ENCODE results near the gene HIPK1. TPM values are rescaled to one million over a fixed set of nuclear protein-coding genes. Genes with fewer than 3 reads are reported as not detected.

The HIPK1 gene
- total RNA-seq, 1 donor from 2014 or later: 52.2 TPM

DNA sequence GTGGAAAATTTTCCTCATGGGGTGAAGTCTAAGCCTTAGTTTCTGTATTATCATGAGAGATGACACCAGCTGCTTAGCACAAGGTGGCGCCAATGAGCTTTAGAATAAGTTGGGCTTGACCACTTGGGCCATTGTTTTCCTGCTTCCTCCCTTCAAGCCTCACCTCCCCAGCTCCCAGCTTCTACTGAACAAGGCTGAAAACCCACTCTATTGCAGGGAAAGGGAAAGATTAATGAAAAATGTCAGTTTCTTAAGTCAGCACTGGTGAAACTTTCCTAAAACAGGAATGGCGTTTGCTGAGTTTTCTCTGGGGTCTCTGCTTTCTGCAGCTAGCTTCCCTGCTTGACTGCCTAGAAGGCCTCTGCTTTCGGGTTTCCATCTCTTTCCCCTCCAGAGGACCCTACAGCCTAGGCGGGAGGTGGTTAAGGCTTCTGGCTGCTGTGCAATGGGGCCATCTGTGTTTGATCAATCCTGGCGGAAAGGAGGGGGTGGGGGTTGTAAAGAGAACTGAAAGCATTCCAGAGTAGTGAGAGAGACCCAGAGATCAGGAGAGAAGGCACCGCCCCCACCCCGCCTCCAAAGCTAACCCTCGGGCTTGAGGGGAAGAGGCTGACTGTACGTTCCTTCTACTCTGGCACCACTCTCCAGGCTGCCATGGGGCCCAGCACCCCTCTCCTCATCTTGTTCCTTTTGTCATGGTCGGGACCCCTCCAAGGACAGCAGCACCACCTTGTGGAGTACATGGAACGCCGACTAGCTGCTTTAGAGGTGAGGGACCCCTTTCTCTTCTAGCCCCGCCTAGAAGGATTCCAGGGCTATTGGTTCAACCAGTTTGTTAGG, 50.0 kb downstream of the HIPK1 start, which contains the start of gene OLFML3:
Gene OLFML3 (plus strand): TSS at position 612 of the 840 bp plus-strand sequence. CDS start 43 bp downstream, at position 655.
- peak; percentile 80 for DNase-seq
- intact Hi-C loops (cut with micrococcal nuclease): loop anchor here (5.0 kb wide), 1 partner anchor 303 kb away; no protein-coding TSS in a partner anchor
- Histone ChIP-seq H3K36me3 (peaks cover 12% of the 10 kb centered on the region), H3K4me1 (peaks cover 59% of the 10 kb centered on the region), H3K4me3 (peak within 1 kb of the TSS; percentile 50), H3K27me3 (ENCODE audit: low read depth) (no peaks in the 10 kb centered on the region), H3K27ac (replicated peaks) (peak within 1 kb of the TSS; percentile 76), H3K9me3 (replicated peaks) (no peaks in the 10 kb centered on the region)
- peak; percentile 77 for TF ChIP-seq CTCF (IDR thresholded peaks at IDR 0.05; ENCODE audit: borderline replicate concordance)

DNA sequence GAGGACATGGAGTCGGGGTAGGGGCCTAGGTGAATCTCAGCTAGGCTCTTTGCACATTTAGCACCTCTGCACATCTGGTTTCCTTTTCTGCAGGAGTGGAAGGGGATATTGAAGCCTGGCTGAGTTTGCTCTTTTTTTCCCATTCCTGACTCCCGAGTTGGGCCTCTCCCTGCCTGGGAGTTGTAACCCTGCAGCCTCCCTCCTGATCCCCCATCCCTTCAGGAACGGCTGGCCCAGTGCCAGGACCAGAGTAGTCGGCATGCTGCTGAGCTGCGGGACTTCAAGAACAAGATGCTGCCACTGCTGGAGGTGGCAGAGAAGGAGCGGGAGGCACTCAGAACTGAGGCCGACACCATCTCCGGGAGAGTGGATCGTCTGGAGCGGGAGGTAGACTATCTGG, 51.0 kb downstream of the HIPK1 start:
- H3K27ac ChIP-seq (replicated peaks): peak overlapping the region; percentile 76
- H3K9me3 ChIP-seq (replicated peaks): no peaks in the 10 kb centered on the region
- H3K4me1 ChIP-seq: peaks cover 66% of the 10 kb centered on the region
- H3K36me3 ChIP-seq: peaks cover 4% of the 10 kb centered on the region
- DNase-seq: peak; percentile 54
- TF ChIP-seq CTCF (IDR thresholded peaks at IDR 0.05; ENCODE audit: borderline replicate concordance): no peak
- peak overlapping the region; percentile 50 for H3K4me3 ChIP-seq
- intact Hi-C loops (cut with micrococcal nuclease): no loop called here
- no peaks in the 10 kb centered on the region for H3K27me3 ChIP-seq (ENCODE audit: low read depth)

DNA sequence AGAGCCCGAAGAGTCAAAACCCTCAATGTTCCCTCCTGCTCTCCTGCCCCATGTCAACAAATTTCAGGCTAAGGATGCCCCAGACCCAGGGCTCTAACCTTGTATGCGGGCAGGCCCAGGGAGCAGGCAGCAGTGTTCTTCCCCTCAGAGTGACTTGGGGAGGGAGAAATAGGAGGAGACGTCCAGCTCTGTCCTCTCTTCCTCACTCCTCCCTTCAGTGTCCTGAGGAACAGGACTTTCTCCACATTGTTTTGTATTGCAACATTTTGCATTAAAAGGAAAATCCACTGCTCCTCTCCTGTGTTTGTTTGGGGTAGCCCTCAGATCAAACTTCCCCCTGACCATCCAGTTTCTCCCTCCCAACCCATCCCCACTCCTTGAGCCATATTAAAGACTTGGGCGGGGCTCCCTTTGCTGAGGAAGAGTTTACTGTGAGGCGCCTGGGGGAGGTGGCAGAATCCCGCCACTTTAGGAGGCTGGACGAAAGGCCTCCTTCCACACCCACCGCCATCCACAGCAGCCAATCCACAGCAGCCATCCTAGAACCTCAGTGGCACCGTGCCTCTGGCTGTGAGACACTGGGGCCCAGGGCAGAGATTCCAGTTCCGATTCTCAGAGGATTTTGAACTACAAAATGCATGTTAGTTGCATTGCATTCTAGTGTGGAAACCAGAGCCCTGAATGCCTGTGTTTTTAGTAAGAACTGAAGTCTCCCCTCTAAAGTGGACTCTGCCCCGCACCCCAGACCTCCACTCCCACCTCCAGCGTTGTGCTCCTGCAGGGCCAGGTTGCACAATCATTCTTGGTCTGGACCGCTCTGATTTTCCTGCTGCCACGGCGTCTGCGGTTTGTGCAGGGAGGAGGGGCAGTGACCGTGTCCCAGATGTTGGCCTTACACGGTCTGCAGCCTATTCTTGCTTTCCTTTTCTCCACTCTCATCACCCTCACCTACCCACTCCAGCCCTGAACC, 53.1 kb downstream of the HIPK1 start:
- peak; percentile 67 for DNase-seq
- no peaks in the 10 kb centered on the region for H3K27me3 ChIP-seq (ENCODE audit: low read depth)
- peaks cover 47% of the 10 kb centered on the region for H3K4me1 ChIP-seq
- H3K36me3 ChIP-seq: no peaks in the 10 kb centered on the region
- TF ChIP-seq CTCF (IDR thresholded peaks at IDR 0.05; ENCODE audit: borderline replicate concordance): no peak
- intact Hi-C loops (cut with micrococcal nuclease): no loop called here
- H3K4me3 ChIP-seq: peak overlapping the region; percentile 50
- no peaks in the 10 kb centered on the region for H3K9me3 ChIP-seq (replicated peaks)
- H3K27ac ChIP-seq (replicated peaks): peak overlapping the region; percentile 76

DNA sequence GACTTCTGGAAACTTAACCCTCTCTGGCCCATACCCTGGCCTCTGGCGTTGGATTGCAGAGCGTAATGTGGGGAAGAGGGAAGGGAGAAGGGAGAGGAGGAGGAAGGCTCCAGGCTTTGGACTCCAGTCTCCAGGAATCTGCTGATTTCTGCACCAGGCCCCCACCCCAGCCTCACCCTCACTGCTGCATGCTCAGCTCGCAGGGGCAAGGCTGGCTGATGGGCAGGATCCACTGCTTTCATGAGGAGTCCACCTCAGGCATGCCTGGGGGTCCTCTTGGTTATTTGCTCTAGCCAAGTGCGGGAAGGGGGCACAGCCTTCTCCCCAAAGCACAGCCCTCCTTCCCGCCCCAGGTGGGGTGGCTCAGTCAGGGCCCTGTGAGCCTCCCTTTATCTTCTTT, 53.8 kb downstream of the HIPK1 start:
- Histone ChIP-seq H3K36me3 (no peaks in the 10 kb centered on the region), H3K4me3 (peak overlapping the region; percentile 50), H3K27ac (replicated peaks) (peak overlapping the region; percentile 76), H3K27me3 (ENCODE audit: low read depth) (no peaks in the 10 kb centered on the region), H3K9me3 (replicated peaks) (no peaks in the 10 kb centered on the region), H3K4me1 (peaks cover 45% of the 10 kb centered on the region)
- no peak for DNase-seq
- intact Hi-C loops (cut with micrococcal nuclease): no loop called here
- no peak for TF ChIP-seq CTCF (IDR thresholded peaks at IDR 0.05; ENCODE audit: borderline replicate concordance)

- Histone ChIP-seq H3K36me3 (no peaks in the 10 kb centered on the region), H3K9me3 (replicated peaks) (no peaks in the 10 kb centered on the region), H3K4me3 (peak overlapping the region; percentile 50), H3K27me3 (ENCODE audit: low read depth) (no peaks in the 10 kb centered on the region), H3K4me1 (peaks cover 45% of the 10 kb centered on the region), H3K27ac (replicated peaks) (peak overlapping the region; percentile 76)
- no peak for TF ChIP-seq CTCF (IDR thresholded peaks at IDR 0.05; ENCODE audit: borderline replicate concordance)
- DNase-seq: no peak
- intact Hi-C loops (cut with micrococcal nuclease): no loop called here
These were observed 54.3 kb downstream of the HIPK1 start for GRCh38 chr1:113983391-113983790.
